Prostate gland (tissue), 2 donors: ENCODE data around the gene GRIN2A. TPM values are rescaled to one million over a fixed set of nuclear protein-coding genes. Genes with fewer than 3 reads are reported as not detected.

Experiments used
- DNase-seq: peaks from one replicate; pipeline ENCODE4 v3.0.0-alpha.2; 2019; ENCODE audit warnings: low spot score
- H3K27ac ChIP-seq, 2 donors: fragments of 200-600 bp; sonication (generic); 2 replicates each; pipeline ENCODE4 v1.5.1; 2017 to 2019
- H3K27me3 ChIP-seq: fragments of 200-600 bp; sonication (generic); replicated peaks from 2 replicates; pipeline ENCODE4 v1.5.1; 2019; ENCODE audit not compliant: insufficient read depth
- H3K36me3 ChIP-seq, 2 donors: fragments of 200-600 bp; sonication (generic); 1 replicate in 1 of 2; 2 replicates in 1 of 2; pipeline versions ENCODE4 v1.5.1 to v1.8.1; 2017 to 2019
- H3K4me1 ChIP-seq: fragments of 200-600 bp; sonication (generic); replicated peaks from 2 replicates; pipeline ENCODE4 v1.5.1; 2019
- H3K4me3 ChIP-seq, 2 donors: fragments of 200-600 bp; sonication (generic); 2 replicates each; pipeline ENCODE4 v1.5.1; 2017 to 2019
- H3K9me3 ChIP-seq: fragments of 200-600 bp; sonication (generic); 2 replicates; pipeline ENCODE4 v1.5.1; 2017
- POLR2A ChIP-seq: fragments of 450-650 bp; IDR thresholded peaks from one replicate; pipeline ENCODE4 v1.6.1; 2016; ENCODE audit warnings: antibody characterized with exemption, mild to moderate bottlenecking
- POLR2AphosphoS5 ChIP-seq: sonication (generic); formaldehyde crosslinking; IDR thresholded peaks from one replicate; pipeline ENCODE4 v1.6.1; 2017; ENCODE audit warnings: antibody characterized with exemption
- WGBS: methylation state at CpG from one replicate; pipeline ENCODE4 v1.1.5; 2018; 5-methylcytosine and 5-hydroxymethylcytosine counted together
- intact Hi-C: fragments of 100-400 bp; cut with DNase I; formaldehyde crosslinking; loops from one replicate; pipeline ENCODE4 v1.14.2; 2022
- total RNA-seq, 2 donors: library from RNA; depleted of rRNA; stranded (reverse); fragments of >200 nt; gene quantifications; one replicate each; pipeline ENCODE4 v1.1.0, GENCODE V29; 2016
- TF ChIP-seq, protein P1 (sequence below), 4 experiments: fragments of 200-600 bp in 2 of 4; fragments of 450-650 bp in 2 of 4; sonication (generic) in 2 of 4; IDR thresholded peaks; 1 replicate in 3 of 4; 2 replicates in 1 of 4; pipeline ENCODE4 v1.5.1; 2016 to 2019; ENCODE audit warnings: antibody characterized with exemption in 4 of 4, mild to moderate bottlenecking in 2 of 4, moderate library complexity in 2 of 4

Gene GRIN2A
- total RNA-seq, 2 donors from 2014 or later, result 0.23 to 11.4 TPM

DNA sequence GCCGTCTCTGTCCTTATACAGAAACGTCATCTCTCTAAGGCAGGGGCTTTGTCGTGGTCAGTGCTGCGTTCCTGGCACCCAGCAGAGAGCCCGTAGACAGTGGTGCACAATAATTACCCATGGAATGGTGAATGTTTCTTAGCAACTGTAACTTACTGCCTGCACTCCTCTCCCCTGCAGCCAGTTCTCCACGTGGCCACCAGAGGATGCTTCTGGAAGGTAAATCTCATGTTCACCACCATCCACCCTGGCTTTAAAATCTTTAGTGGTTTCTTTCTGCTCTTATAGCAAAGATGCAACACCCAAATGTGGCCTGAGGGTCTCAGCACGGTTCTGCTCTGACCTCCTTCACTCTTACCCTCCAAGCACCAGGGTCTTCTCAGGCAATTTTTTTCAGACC, 150.8 kb downstream of the GRIN2A start:
- no peak for TF ChIP-seq POLR2AphosphoS5
- TF ChIP-seq POLR2A, result no peak
- TF ChIP-seq, protein P1, sequence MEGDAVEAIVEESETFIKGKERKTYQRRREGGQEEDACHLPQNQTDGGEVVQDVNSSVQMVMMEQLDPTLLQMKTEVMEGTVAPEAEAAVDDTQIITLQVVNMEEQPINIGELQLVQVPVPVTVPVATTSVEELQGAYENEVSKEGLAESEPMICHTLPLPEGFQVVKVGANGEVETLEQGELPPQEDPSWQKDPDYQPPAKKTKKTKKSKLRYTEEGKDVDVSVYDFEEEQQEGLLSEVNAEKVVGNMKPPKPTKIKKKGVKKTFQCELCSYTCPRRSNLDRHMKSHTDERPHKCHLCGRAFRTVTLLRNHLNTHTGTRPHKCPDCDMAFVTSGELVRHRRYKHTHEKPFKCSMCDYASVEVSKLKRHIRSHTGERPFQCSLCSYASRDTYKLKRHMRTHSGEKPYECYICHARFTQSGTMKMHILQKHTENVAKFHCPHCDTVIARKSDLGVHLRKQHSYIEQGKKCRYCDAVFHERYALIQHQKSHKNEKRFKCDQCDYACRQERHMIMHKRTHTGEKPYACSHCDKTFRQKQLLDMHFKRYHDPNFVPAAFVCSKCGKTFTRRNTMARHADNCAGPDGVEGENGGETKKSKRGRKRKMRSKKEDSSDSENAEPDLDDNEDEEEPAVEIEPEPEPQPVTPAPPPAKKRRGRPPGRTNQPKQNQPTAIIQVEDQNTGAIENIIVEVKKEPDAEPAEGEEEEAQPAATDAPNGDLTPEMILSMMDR (IDR thresholded peaks at IDR 0.05), result no peak
- WGBS, result 49% methylated on average over 7 of the region's 7 CpGs
- Histone ChIP-seq H3K27ac (no peak overlapping the region), H3K4me3 (no peak overlapping the region), H3K27me3 (no peaks in the 10 kb centered on the region), H3K9me3 (no peaks in the 10 kb centered on the region), H3K36me3 (no peaks in the 10 kb centered on the region), H3K4me1 (no peaks in the 10 kb centered on the region)
- no peak for DNase-seq
- intact Hi-C loops, result no loop called here

DNA sequence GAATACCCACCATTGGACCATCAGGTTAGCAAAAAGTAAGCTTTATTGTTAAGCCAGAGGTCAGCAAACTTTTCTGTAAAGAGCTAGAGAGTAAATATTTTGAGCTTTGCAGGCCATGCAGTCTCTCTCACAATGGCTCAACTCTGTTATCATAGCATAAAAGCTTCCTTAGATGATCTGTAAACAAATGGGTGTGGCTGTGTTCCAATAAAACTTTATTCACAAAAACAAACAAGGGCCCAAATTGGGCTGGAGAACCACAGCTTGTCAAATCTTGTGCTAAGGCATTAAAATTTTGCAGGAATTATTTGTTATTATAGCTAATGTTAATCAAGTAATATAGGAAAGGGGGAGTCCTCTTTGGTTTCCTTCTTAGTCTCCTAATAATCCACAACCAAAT, 153.6 kb downstream of the GRIN2A start:
- no peaks in the 10 kb centered on the region for H3K4me1 ChIP-seq
- H3K9me3 ChIP-seq, result no peaks in the 10 kb centered on the region
- DNase-seq, result no peak
- no peak overlapping the region for H3K4me3 ChIP-seq
- no peaks in the 10 kb centered on the region for H3K27me3 ChIP-seq
- TF ChIP-seq POLR2AphosphoS5 (no peak), POLR2A (no peak)
- TF ChIP-seq, protein P1 (IDR thresholded peaks at IDR 0.05), result no peak
- no peak overlapping the region for H3K27ac ChIP-seq
- intact Hi-C loops, result no loop called here
- no peaks in the 10 kb centered on the region for H3K36me3 ChIP-seq

- no peak overlapping the region for H3K27ac ChIP-seq
- H3K9me3 ChIP-seq, result no peaks in the 10 kb centered on the region
- intact Hi-C loops, result no loop called here
- no peaks in the 10 kb centered on the region for H3K36me3 ChIP-seq
- no peaks in the 10 kb centered on the region for H3K4me1 ChIP-seq
- DNase-seq, result no peak
- H3K4me3 ChIP-seq, result no peak overlapping the region
- 54% methylated on average over 8 of the region's 8 CpGs for WGBS
- H3K27me3 ChIP-seq, result no peaks in the 10 kb centered on the region
- TF ChIP-seq POLR2AphosphoS5, result no peak
- TF ChIP-seq, protein P1 (IDR thresholded peaks at IDR 0.05), result no peak
- TF ChIP-seq POLR2A, result no peak
These were observed 154.7 kb downstream of the GRIN2A start for GRCh38 chr16:10027553-10027952.

GRCh38 chr16:10026593-10026992, 155.6 kb downstream of the GRIN2A start:
- intact Hi-C loops, result no loop called here
- Histone ChIP-seq H3K4me3 (no peak overlapping the region), H3K4me1 (no peaks in the 10 kb centered on the region), H3K27ac (no peak overlapping the region), H3K27me3 (no peaks in the 10 kb centered on the region), H3K36me3 (no peaks in the 10 kb centered on the region), H3K9me3 (no peaks in the 10 kb centered on the region)
- 69% methylated on average over 5 of the region's 5 CpGs for WGBS
- no peak for DNase-seq
- TF ChIP-seq POLR2A, result no peak
- TF ChIP-seq, protein P1 (IDR thresholded peaks at IDR 0.05), result no peak
- no peak for TF ChIP-seq POLR2AphosphoS5

- TF ChIP-seq POLR2A, result no peak
- TF ChIP-seq POLR2AphosphoS5, result no peak
- TF ChIP-seq, protein P1 (IDR thresholded peaks at IDR 0.05), result no peak
- Histone ChIP-seq H3K27ac (no peak overlapping the region), H3K9me3 (no peaks in the 10 kb centered on the region), H3K36me3 (no peaks in the 10 kb centered on the region), H3K27me3 (no peaks in the 10 kb centered on the region), H3K4me1 (no peaks in the 10 kb centered on the region), H3K4me3 (no peak overlapping the region)
- no peak for DNase-seq
- intact Hi-C loops, result no loop called here
- WGBS, result 94% methylated on average over 5 of the region's 5 CpGs
These were observed 160.1 kb downstream of the GRIN2A start for GRCh38 chr16:10022098-10022497.
